Endothelial cell of umbilical vein (primary cell): Measurements from ENCODE around the gene TMEM131. TPM values are rescaled to one million over a fixed set of nuclear protein-coding genes. Genes with fewer than 3 reads are reported as not detected.

Experiments
- BruUV-seq: library from RNA; stranded (reverse); fragments of 400-500 nt; replicated peaks from 2 replicates; lab custom pipeline; 2021; lab: Mats Ljungman, UMichigan
- CTCF ChIA-PET: fragments of 300-600, 350-600 bp; sonication (Branson Sonifier 250); formaldehyde crosslinking; loops from one replicate; lab custom pipeline; 2021; ENCODE audit warnings: antibody characterized with exemption, inconsistent platforms; lab: Charles Lee
- POLR2A ChIA-PET: fragments of 300-600, 350-600 bp; sonication (Branson Sonifier 250); formaldehyde crosslinking; loops from one replicate; lab custom pipeline; 2021; ENCODE audit warnings: antibody characterized with exemption, inconsistent platforms; lab: Charles Lee
- DNase-seq: peaks from one replicate; pipeline ENCODE4 v3.0.0-alpha.2; 2011; ENCODE audit warnings: low read depth, low spot score
- FAIRE-seq: peaks from 2 replicates; lab custom pipeline; 2011; peaks lifted over from hg19 to GRCh38; lab: Jason Lieb, UNC
- H2AFZ ChIP-seq: 2 replicates; pipeline ENCODE4 v1.6.0; 2012; ENCODE audit warnings: low read depth, low read length, control low read depth, inconsistent platforms
- H3K27ac ChIP-seq: 2 replicates; pipeline ENCODE4 v1.5.1; 2011; ENCODE audit warnings: low read depth, mild to moderate bottlenecking, control low read depth, low read length, moderate library complexity; ENCODE audit not compliant: insufficient read depth
- H3K27me3 ChIP-seq, 2 experiments: 2 replicates each; pipeline versions ENCODE4 v1.6.0 to v1.6.1; 2011; ENCODE audit warnings: low read length in 2 of 2, mixed read lengths in 1 of 2; ENCODE audit not compliant: control insufficient read depth in 2 of 2, insufficient read depth in 2 of 2
- H3K36me3 ChIP-seq, 2 experiments: 2 replicates in 1 of 2; 3 replicates in 1 of 2; pipeline ENCODE4 v1.5.1; 2011; ENCODE audit warnings: low read length in 2 of 2, mild to moderate bottlenecking in 1 of 2, moderate library complexity in 1 of 2; ENCODE audit not compliant: control insufficient read depth in 2 of 2, insufficient read depth in 2 of 2; ENCODE audit errors: extremely low read depth in 1 of 2
- H3K4me1 ChIP-seq: 3 replicates; pipeline ENCODE4 v1.5.1; 2011; ENCODE audit warnings: mild to moderate bottlenecking, low read length; ENCODE audit not compliant: control insufficient read depth, insufficient read depth; ENCODE audit errors: extremely low read depth
- H3K4me2 ChIP-seq: 2 replicates; pipeline ENCODE4 v1.6.1; 2011; ENCODE audit warnings: low read length, control low read depth, mixed read lengths; ENCODE audit not compliant: insufficient read depth
- H3K4me3 ChIP-seq, 3 experiments: fragments of 200-600 bp in 1 of 3; sonication (generic), shearing (Covaris generic) in 1 of 3; replicated peaks in 1 of 3; 2 replicates each; pipeline ENCODE4 v1.5.1; 2011 to 2016; ENCODE audit warnings: control low read depth in 3 of 3, low read length in 3 of 3, mild to moderate bottlenecking in 2 of 3, inconsistent platforms in 1 of 3, low read depth in 1 of 3, moderate library complexity in 1 of 3; ENCODE audit not compliant: insufficient read depth in 1 of 3
- H3K79me2 ChIP-seq: 2 replicates; pipeline ENCODE4 v1.6.0; 2012; ENCODE audit warnings: low read length, inconsistent platforms; ENCODE audit not compliant: control insufficient read depth, insufficient read depth
- H3K9ac ChIP-seq: replicated peaks from 2 replicates; pipeline ENCODE3; 2011; ENCODE audit warnings: low read length, control low read depth; ENCODE audit not compliant: insufficient read depth; ENCODE audit errors: extremely low read depth
- H3K9me1 ChIP-seq: replicated peaks from 3 replicates; pipeline ENCODE4 v1.6.0; 2011; ENCODE audit warnings: mild to moderate bottlenecking, low read length; ENCODE audit not compliant: control insufficient read depth, insufficient read depth; ENCODE audit errors: extremely low read depth
- H3K9me3 ChIP-seq: replicated peaks from 2 replicates; pipeline ENCODE4 v1.5.1; 2012; ENCODE audit warnings: low read length, inconsistent platforms; ENCODE audit not compliant: control insufficient read depth, insufficient read depth
- H4K20me1 ChIP-seq: replicated peaks from 2 replicates; pipeline ENCODE3; 2011; ENCODE audit warnings: mild to moderate bottlenecking, low read length; ENCODE audit not compliant: control insufficient read depth, insufficient read depth; ENCODE audit errors: extremely low read depth
- EZH2 ChIP-seq: IDR thresholded peaks from 2 replicates; pipeline ENCODE4 v1.6.1; 2012; ENCODE audit warnings: borderline replicate concordance, low read depth, mild to moderate bottlenecking, moderate library complexity, low read length, inconsistent platforms; ENCODE audit not compliant: severe bottlenecking
- FOS ChIP-seq: IDR thresholded peaks from 2 replicates; pipeline ENCODE4 v1.6.1; 2011; ENCODE audit warnings: mild to moderate bottlenecking, low read length, moderate library complexity, borderline replicate concordance; ENCODE audit not compliant: insufficient read depth
- GATA2 ChIP-seq: IDR thresholded peaks from 2 replicates; pipeline ENCODE4 v1.7.0; 2011; ENCODE audit warnings: low read depth, mild to moderate bottlenecking, moderate library complexity, mixed read lengths, low read length; ENCODE audit not compliant: insufficient read length, insufficient read depth
- JUN ChIP-seq: IDR thresholded peaks from 2 replicates; pipeline ENCODE4 v1.6.1; 2011; ENCODE audit warnings: borderline replicate concordance, low read depth; ENCODE audit not compliant: insufficient read length, insufficient read depth
- MYC ChIP-seq: IDR thresholded peaks from one replicate; pipeline ENCODE4 v1.6.1; 2011; ENCODE audit warnings: mild to moderate bottlenecking, low read depth, low read length
- POLR2A ChIP-seq: IDR thresholded peaks from 2 replicates; pipeline ENCODE4 v1.6.1; 2012; ENCODE audit warnings: low read depth, mild to moderate bottlenecking, control low read depth, low read length
- POLR2AphosphoS5 ChIP-seq: IDR thresholded peaks from 2 replicates; pipeline ENCODE4 v1.6.1; 2012; ENCODE audit warnings: low read depth, mild to moderate bottlenecking, control low read depth, low read length, moderate library complexity; ENCODE audit not compliant: insufficient read depth
- dilution Hi-C: fragments of 300-500 bp; cut with MboI; formaldehyde crosslinking; loops from one replicate; pipeline ENCODE4 v1.15.0; 2019; ENCODE audit warnings: low sequenced_read_pairs; ENCODE audit not compliant: extremely low pct_ligation_motif_present
- intact Hi-C: fragments of 100-400 bp; cut with micrococcal nuclease; formaldehyde crosslinking; loops from one replicate; pipeline ENCODE4 v1.10.0; 2022
- polyA plus RNA-seq, 4 experiments: library from polyadenylated mRNA; depleted of rRNA in 3 of 4; stranded (reverse) in 3 of 4; unstranded in 1 of 4; fragments of >200 nt; gene quantifications; 2 replicates each; pipeline versions ENCODE4 v1.2.1 to v1.2.3, GENCODE V29; 2011 to 2012; ENCODE audit warnings: missing spikeins in 1 of 4
- total RNA-seq: library from RNA; stranded (reverse); gene quantifications from 2 replicates; pipeline ENCODE4 v1.2.3, GENCODE V29; 2021
- TF ChIP-seq, protein P1 (sequence below): IDR thresholded peaks from 2 replicates; pipeline ENCODE4 v1.6.1; 2011; ENCODE audit not compliant: insufficient read depth, insufficient read length
- TF ChIP-seq, protein P2 (sequence below), 2 donors: IDR thresholded peaks; 1 replicate in 1 of 2; 2 replicates in 1 of 2; pipeline ENCODE4 v1.5.1; 2011; ENCODE audit warnings: low read length in 2 of 2, mild to moderate bottlenecking in 2 of 2, moderate library complexity in 2 of 2, control low read depth in 1 of 2, inconsistent platforms in 1 of 2, low read depth in 1 of 2; ENCODE audit not compliant: insufficient read depth in 1 of 2; ENCODE audit errors: extremely low read depth in 1 of 2

TMEM131 gene
- total and polyA plus RNA-seq, 2 donors (not counting 3 experiments of a cell fraction or from before 2014, with no cell fraction given): 12.2 to 28.6 TPM

DNA sequence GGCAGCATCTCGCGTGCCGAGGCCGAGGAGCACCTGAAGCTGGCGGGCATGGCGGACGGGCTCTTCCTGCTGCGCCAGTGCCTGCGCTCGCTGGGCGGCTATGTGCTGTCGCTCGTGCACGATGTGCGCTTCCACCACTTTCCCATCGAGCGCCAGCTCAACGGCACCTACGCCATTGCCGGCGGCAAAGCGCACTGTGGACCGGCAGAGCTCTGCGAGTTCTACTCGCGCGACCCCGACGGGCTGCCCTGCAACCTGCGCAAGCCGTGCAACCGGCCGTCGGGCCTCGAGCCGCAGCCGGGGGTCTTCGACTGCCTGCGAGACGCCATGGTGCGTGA is 271.7 kb downstream of the TMEM131 start:
- Histone ChIP-seq H3K9ac (no peak overlapping the region), H3K36me3 (no peaks in the 10 kb centered on the region), H3K4me1 (no peaks in the 10 kb centered on the region), H4K20me1 (no peaks in the 10 kb centered on the region), H3K27ac (no peak overlapping the region), H3K4me2 (no peak overlapping the region), H3K27me3 (no peaks in the 10 kb centered on the region), H3K9me1 (no peaks in the 10 kb centered on the region), H2AFZ (no peak overlapping the region), H3K4me3 (no peak overlapping the region), H3K79me2 (no peaks in the 10 kb centered on the region), H3K9me3 (no peaks in the 10 kb centered on the region)
- no TSS peak for BruUV-seq
- no peak for DNase-seq
- intact Hi-C loops (no loop called here), dilution Hi-C loops (no loop called here)
- TF ChIP-seq GATA2: no peak
- TF ChIP-seq JUN: no peak
- no peak for TF ChIP-seq FOS
- no peak for TF ChIP-seq POLR2A
- TF ChIP-seq MYC: no peak
- TF ChIP-seq, protein P1, sequence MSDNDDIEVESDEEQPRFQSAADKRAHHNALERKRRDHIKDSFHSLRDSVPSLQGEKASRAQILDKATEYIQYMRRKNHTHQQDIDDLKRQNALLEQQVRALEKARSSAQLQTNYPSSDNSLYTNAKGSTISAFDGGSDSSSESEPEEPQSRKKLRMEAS: no peak
- TF ChIP-seq POLR2AphosphoS5: no peak
- TF ChIP-seq, protein P2, sequence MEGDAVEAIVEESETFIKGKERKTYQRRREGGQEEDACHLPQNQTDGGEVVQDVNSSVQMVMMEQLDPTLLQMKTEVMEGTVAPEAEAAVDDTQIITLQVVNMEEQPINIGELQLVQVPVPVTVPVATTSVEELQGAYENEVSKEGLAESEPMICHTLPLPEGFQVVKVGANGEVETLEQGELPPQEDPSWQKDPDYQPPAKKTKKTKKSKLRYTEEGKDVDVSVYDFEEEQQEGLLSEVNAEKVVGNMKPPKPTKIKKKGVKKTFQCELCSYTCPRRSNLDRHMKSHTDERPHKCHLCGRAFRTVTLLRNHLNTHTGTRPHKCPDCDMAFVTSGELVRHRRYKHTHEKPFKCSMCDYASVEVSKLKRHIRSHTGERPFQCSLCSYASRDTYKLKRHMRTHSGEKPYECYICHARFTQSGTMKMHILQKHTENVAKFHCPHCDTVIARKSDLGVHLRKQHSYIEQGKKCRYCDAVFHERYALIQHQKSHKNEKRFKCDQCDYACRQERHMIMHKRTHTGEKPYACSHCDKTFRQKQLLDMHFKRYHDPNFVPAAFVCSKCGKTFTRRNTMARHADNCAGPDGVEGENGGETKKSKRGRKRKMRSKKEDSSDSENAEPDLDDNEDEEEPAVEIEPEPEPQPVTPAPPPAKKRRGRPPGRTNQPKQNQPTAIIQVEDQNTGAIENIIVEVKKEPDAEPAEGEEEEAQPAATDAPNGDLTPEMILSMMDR (IDR thresholded peaks at IDR 0.05; ENCODE audit: extremely low read depth in 1 of 2, insufficient read depth in 1 of 2, low read depth in 1 of 2, low read length in 2 of 2): no peak
- TF ChIP-seq EZH2: no peak
- CTCF ChIA-PET: no interaction called here
- FAIRE-seq: no peak
- POLR2A ChIA-PET: no interaction called here
